ENCODE data around the gene NCAM1.

Gene NCAM1

GRCh38 chr11:113271551-113272245, 310.5 kb downstream of the NCAM1 start:
- Histone ChIP-seq H3K4me2 (no peak overlapping the region), H3K36me3 (no peaks in the 10 kb centered on the region), H3K4me1 (peaks cover 8 to 25% (median 19%) of the 10 kb centered on the region in 10 experiments; a peak in 17 of 20 replicates), H3K9ac (no peak overlapping the region), H4K20me1 (no peaks in the 10 kb centered on the region), H3K4me3 (no peak overlapping the region), H3K27ac (no peak overlapping the region), H3K9me3 (replicated peaks in 1 of 11) (no peaks in the 10 kb centered on the region), H3K27me3 (no peaks in the 10 kb centered on the region)
- no peak for TF ChIP-seq Cebpa-rat (IDR thresholded peaks at IDR 0.05)

- Histone ChIP-seq H3K27ac (no peak overlapping the region), H3K27me3 (no peaks in the 10 kb centered on the region), H4K20me1 (no peaks in the 10 kb centered on the region), H3K36me3 (no peaks in the 10 kb centered on the region), H3K4me3 (no peak overlapping the region), H3K4me1 (peaks cover 8 to 31% (median 20%) of the 10 kb centered on the region in 10 experiments; a peak in 17 of 20 replicates), H3K9me3 (replicated peaks in 1 of 11) (no peaks in the 10 kb centered on the region), H3K4me2 (no peak overlapping the region), H3K9ac (no peak overlapping the region)
- TF ChIP-seq Cebpa-rat (IDR thresholded peaks at IDR 0.05) = no peak
These were observed 311.1 kb downstream of the NCAM1 start for GRCh38 chr11:113272281-113272680.

- H3K27me3 ChIP-seq = no peaks in the 10 kb centered on the region
- no peak overlapping the region for H3K9ac ChIP-seq
- H4K20me1 ChIP-seq = no peaks in the 10 kb centered on the region
- no peak overlapping the region for H3K27ac ChIP-seq
- no peaks in the 10 kb centered on the region for H3K9me3 ChIP-seq (replicated peaks in 1 of 11)
- TF ChIP-seq Cebpa-rat (IDR thresholded peaks at IDR 0.05) = no peak
- no peaks in the 10 kb centered on the region for H3K36me3 ChIP-seq
- H3K4me1 ChIP-seq = peaks cover 8 to 33% (median 21%) of the 10 kb centered on the region in 10 experiments; a peak in 17 of 20 replicates
- no peak overlapping the region for H3K4me2 ChIP-seq
- H3K4me3 ChIP-seq = no peak overlapping the region
These were observed 311.9 kb downstream of the NCAM1 start for GRCh38 chr11:113272927-113273615.

- no peak for TF ChIP-seq Cebpa-rat (IDR thresholded peaks at IDR 0.05)
- Histone ChIP-seq H3K4me1 (peaks cover 8 to 33% (median 26%) of the 10 kb centered on the region in 10 experiments; a peak in 17 of 20 replicates), H3K9me3 (replicated peaks in 1 of 11) (no peaks in the 10 kb centered on the region), H3K4me3 (no peak overlapping the region), H3K36me3 (no peaks in the 10 kb centered on the region), H3K4me2 (no peak overlapping the region), H3K9ac (no peak overlapping the region), H3K27ac (no peak overlapping the region), H4K20me1 (no peaks in the 10 kb centered on the region), H3K27me3 (no peaks in the 10 kb centered on the region)
These were observed 312.5 kb downstream of the NCAM1 start for GRCh38 chr11:113273720-113274119.

GRCh38 chr11:113274713-113275582, 313.7 kb downstream of the NCAM1 start:
- peaks cover 8 to 33% (median 28%) of the 10 kb centered on the region in 10 experiments; a peak in 17 of 20 replicates for H3K4me1 ChIP-seq
- peak overlapping the region in 9 of 11 experiments; percentile 9 to 65 (median 42); a peak in 13 of 22 replicates for H3K27ac ChIP-seq
- H4K20me1 ChIP-seq = no peaks in the 10 kb centered on the region
- no peaks in the 10 kb centered on the region for H3K36me3 ChIP-seq
- TF ChIP-seq Cebpa-rat (IDR thresholded peaks at IDR 0.05) = no peak
- H3K4me2 ChIP-seq = peak overlapping the region; percentile 50 to 74 (median 71)
- peak overlapping the region; percentile 17 to 57 (median 42); a peak in 14 of 20 replicates for H3K4me3 ChIP-seq
- H3K27me3 ChIP-seq = no peaks in the 10 kb centered on the region
- H3K9ac ChIP-seq = peak overlapping the region in 8 of 11 experiments; percentile 39 to 64 (median 48); a peak in 10 of 22 replicates
- no peaks in the 10 kb centered on the region for H3K9me3 ChIP-seq (replicated peaks in 1 of 11)

GRCh38 chr11:113275602-113276001, 314.4 kb downstream of the NCAM1 start:
- peak overlapping the region in 9 of 11 experiments; percentile 9 to 65 (median 42); a peak in 9 of 22 replicates for H3K27ac ChIP-seq
- H3K36me3 ChIP-seq = no peaks in the 10 kb centered on the region
- H3K27me3 ChIP-seq = no peaks in the 10 kb centered on the region
- no peaks in the 10 kb centered on the region for H3K9me3 ChIP-seq (replicated peaks in 1 of 11)
- peak overlapping the region in 2 of 10 experiments; percentile 46 to 53; a peak in 5 of 20 replicates for H3K4me3 ChIP-seq
- no peak for TF ChIP-seq Cebpa-rat (IDR thresholded peaks at IDR 0.05)
- H3K4me1 ChIP-seq = peaks cover 8 to 33% (median 28%) of the 10 kb centered on the region in 10 experiments; a peak in 17 of 20 replicates
- H4K20me1 ChIP-seq = no peaks in the 10 kb centered on the region
- peak overlapping the region in 6 of 11 experiments; percentile 39 to 64 (median 48); a peak in 1 of 22 replicates for H3K9ac ChIP-seq
- H3K4me2 ChIP-seq = peak overlapping the region; percentile 50 to 74 (median 71)

GRCh38 chr11:113276466-113276865, 315.2 kb downstream of the NCAM1 start:
- peak overlapping the region in 10 of 11 experiments; percentile 16 to 74 (median 66); a peak in 17 of 22 replicates for H3K4me2 ChIP-seq
- no peak overlapping the region for H3K27ac ChIP-seq
- H3K36me3 ChIP-seq = no peaks in the 10 kb centered on the region
- H3K9me3 ChIP-seq (replicated peaks in 1 of 11) = no peaks in the 10 kb centered on the region
- H3K27me3 ChIP-seq = no peaks in the 10 kb centered on the region
- no peak for TF ChIP-seq Cebpa-rat (IDR thresholded peaks at IDR 0.05)
- H3K4me3 ChIP-seq = no peak overlapping the region
- peaks cover 8 to 36% (median 29%) of the 10 kb centered on the region in 10 experiments; a peak in 17 of 20 replicates for H3K4me1 ChIP-seq
- H4K20me1 ChIP-seq = no peaks in the 10 kb centered on the region
- H3K9ac ChIP-seq = no peak overlapping the region

- no peaks in the 10 kb centered on the region for H4K20me1 ChIP-seq
- no peaks in the 10 kb centered on the region for H3K27me3 ChIP-seq
- H3K36me3 ChIP-seq = no peaks in the 10 kb centered on the region
- H3K4me3 ChIP-seq = no peak overlapping the region
- no peak for TF ChIP-seq Cebpa-rat (IDR thresholded peaks at IDR 0.05)
- no peak overlapping the region for H3K9ac ChIP-seq
- H3K4me2 ChIP-seq = no peak overlapping the region; a peak in 1 of 22 replicates
- no peak overlapping the region for H3K27ac ChIP-seq
- H3K9me3 ChIP-seq (replicated peaks in 1 of 11) = no peaks in the 10 kb centered on the region
- peaks cover 8 to 36% (median 29%) of the 10 kb centered on the region in 10 experiments; a peak in 17 of 20 replicates for H3K4me1 ChIP-seq
These were observed 316.7 kb downstream of the NCAM1 start for GRCh38 chr11:113277907-113278306.
